HL-60 (cell line): ENCODE results near the gene RHEBL1.

Experiments
- CTCF ChIP-seq: IDR thresholded peaks from one replicate; pipeline ENCODE4 v1.5.1; 2011; ENCODE audit warnings: low read length, control low read depth, inconsistent platforms; ENCODE audit not compliant: insufficient read depth
- POLR2AphosphoS5 ChIP-seq: IDR thresholded peaks from 2 replicates; pipeline ENCODE4 v1.6.1; 2012; ENCODE audit warnings: low read depth
- REST ChIP-seq: IDR thresholded peaks from 2 replicates; pipeline ENCODE4 v1.6.1; 2012; ENCODE audit warnings: low read depth; ENCODE audit not compliant: insufficient replicate concordance
- SPI1 ChIP-seq: IDR thresholded peaks from 2 replicates; pipeline ENCODE4 v1.6.1; 2012; ENCODE audit warnings: low read depth, mild to moderate bottlenecking, borderline replicate concordance

- no peak for TF ChIP-seq CTCF
- TF ChIP-seq REST = no peak
- TF ChIP-seq POLR2AphosphoS5 = no peak
- no peak for TF ChIP-seq SPI1
Observed at GRCh38 chr12:49048953-49049352, 20.8 kb downstream of the RHEBL1 start.
